Mammary epithelial cell (primary cell): Measurements from ENCODE around the gene DLEU7.

ENCODE experiments used
- EZH2 ChIP-seq: IDR thresholded peaks from 2 replicates; pipeline ENCODE4 v1.6.1; 2012; ENCODE audit warnings: low read length, inconsistent platforms, borderline replicate concordance
- TF ChIP-seq, protein P1 (sequence below), 2 donors: IDR thresholded peaks in 1 of 2; conservative IDR thresholded peaks in 1 of 2; 2 replicates each; pipeline ENCODE4 v1.5.1; 2011 to 2012; ENCODE audit warnings: inconsistent platforms in 2 of 2, low read length in 2 of 2, mild to moderate bottlenecking in 2 of 2, control low read depth in 1 of 2, low read depth in 1 of 2; ENCODE audit not compliant: insufficient read depth in 1 of 2; ENCODE audit errors: extremely low read depth in 1 of 2

DNA sequence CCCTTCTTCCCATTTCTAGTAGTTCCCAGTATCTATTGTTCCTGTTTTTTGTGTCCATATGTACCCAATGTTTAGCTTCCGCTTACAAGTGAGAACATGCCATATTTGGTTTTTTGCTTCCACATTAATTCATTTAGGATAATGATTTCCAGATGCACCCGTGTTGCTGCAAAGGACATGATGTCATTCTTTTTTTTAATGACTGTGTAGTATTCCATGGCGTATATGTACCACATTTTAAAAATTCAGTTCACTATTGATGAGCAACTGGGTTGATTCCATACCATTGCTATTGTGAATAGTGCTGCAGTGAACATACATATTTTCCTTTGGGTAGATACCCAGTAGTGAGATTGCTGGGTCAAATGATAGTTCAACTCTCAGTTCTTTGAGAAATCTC is 50.5 kb downstream of the DLEU7 start:
- TF ChIP-seq, protein P1, sequence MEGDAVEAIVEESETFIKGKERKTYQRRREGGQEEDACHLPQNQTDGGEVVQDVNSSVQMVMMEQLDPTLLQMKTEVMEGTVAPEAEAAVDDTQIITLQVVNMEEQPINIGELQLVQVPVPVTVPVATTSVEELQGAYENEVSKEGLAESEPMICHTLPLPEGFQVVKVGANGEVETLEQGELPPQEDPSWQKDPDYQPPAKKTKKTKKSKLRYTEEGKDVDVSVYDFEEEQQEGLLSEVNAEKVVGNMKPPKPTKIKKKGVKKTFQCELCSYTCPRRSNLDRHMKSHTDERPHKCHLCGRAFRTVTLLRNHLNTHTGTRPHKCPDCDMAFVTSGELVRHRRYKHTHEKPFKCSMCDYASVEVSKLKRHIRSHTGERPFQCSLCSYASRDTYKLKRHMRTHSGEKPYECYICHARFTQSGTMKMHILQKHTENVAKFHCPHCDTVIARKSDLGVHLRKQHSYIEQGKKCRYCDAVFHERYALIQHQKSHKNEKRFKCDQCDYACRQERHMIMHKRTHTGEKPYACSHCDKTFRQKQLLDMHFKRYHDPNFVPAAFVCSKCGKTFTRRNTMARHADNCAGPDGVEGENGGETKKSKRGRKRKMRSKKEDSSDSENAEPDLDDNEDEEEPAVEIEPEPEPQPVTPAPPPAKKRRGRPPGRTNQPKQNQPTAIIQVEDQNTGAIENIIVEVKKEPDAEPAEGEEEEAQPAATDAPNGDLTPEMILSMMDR (conservative IDR thresholded peaks at IDR 0.05 in 1 of 2, IDR thresholded peaks at IDR 0.05 in 1 of 2; ENCODE audit: extremely low read depth in 1 of 2, insufficient read depth in 1 of 2, low read depth in 1 of 2, low read length in 2 of 2) = no peak
- TF ChIP-seq EZH2 = no peak
